Measurements from ENCODE around the gene RILPL1. TPM values are rescaled to one million over a fixed set of nuclear protein-coding genes. Genes with fewer than 3 reads are reported as not detected.
"Not testable (repeated sequence)": the region's sequence is repeated elsewhere in the genome, so short reads cannot be mapped to it uniquely, and the experiment has no call there.

The RILPL1 gene
- total RNA-seq, 1 donor from 2014 or later: 6.2 TPM

DNA sequence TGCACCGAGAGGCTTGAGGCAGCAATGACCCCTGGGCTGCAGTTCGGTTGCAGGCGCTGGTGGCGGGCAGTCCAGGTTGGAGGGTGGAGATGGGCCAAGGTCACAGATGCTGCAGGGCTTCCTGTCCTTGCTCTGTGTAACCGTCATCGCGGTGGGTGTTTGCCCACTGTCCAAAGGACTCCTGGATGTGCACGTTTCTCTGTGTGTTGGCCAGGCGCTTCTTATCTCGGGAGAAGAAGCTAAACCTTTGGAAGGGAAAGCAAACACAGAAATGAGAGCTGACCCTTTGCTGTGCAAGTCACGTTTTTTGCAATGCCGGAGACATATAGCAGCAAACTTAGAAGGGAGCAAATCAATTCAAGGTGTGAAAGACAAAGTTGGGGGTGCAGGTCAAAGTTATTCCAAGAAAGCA, 61.1 kb downstream of the RILPL1 start:
- DNase-seq: no peak
- Mint-ChIP-seq H3K27me3 (ENCODE audit: unreplicated experiment) (no peaks in the 10 kb centered on the region), H3K9me3 (ENCODE audit: unreplicated experiment) (no peaks in the 10 kb centered on the region), H3K36me3 (ENCODE audit: unreplicated experiment) (no peaks in the 10 kb centered on the region), H3K27ac (ENCODE audit: unreplicated experiment) (no peak overlapping the region), H3K4me1 (ENCODE audit: low read depth, unreplicated experiment) (no peaks in the 10 kb centered on the region), H3K4me3 (ENCODE audit: unreplicated experiment) (no peak overlapping the region)
- TF ChIP-seq, protein P1, sequence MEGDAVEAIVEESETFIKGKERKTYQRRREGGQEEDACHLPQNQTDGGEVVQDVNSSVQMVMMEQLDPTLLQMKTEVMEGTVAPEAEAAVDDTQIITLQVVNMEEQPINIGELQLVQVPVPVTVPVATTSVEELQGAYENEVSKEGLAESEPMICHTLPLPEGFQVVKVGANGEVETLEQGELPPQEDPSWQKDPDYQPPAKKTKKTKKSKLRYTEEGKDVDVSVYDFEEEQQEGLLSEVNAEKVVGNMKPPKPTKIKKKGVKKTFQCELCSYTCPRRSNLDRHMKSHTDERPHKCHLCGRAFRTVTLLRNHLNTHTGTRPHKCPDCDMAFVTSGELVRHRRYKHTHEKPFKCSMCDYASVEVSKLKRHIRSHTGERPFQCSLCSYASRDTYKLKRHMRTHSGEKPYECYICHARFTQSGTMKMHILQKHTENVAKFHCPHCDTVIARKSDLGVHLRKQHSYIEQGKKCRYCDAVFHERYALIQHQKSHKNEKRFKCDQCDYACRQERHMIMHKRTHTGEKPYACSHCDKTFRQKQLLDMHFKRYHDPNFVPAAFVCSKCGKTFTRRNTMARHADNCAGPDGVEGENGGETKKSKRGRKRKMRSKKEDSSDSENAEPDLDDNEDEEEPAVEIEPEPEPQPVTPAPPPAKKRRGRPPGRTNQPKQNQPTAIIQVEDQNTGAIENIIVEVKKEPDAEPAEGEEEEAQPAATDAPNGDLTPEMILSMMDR (IDR thresholded peaks at IDR 0.05; ENCODE audit: partially characterized antibody, unreplicated experiment): no peak

DNA sequence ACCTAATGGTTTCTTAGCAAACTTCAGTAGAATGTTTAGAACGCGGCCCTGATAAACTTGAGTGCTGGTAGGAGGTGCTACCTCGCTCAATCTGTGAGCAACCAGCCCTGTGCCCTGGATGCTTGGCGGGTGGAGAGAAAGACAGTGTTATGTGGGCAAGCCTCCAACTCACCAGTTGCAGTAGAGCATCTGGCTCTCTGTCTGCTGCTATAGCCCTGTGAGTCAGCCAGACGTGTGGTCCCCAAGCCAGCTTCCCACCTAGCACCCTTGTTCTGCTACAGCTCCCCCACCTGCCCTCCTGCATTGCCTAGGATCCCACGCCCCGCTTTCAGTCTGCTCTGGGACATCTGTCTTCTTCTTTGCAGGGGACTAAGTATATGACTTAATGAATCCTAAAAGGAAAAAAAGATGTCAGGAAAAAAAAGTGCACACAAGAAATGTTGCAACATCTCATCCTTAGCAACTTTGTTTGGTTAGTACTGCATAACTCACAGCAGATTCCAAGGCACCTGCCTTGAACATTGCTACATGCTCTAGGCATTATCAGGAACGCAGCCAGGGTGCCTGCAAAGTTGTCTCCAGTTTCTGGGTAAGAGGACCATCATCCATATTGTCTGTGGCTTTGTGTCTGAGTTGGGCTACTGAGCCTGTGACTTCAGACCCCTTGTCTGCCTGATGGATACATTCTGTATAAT, 62.0 kb downstream of the RILPL1 start:
- Mint-ChIP-seq H3K36me3 (ENCODE audit: unreplicated experiment) (no peaks in the 10 kb centered on the region), H3K9me3 (ENCODE audit: unreplicated experiment) (no peaks in the 10 kb centered on the region), H3K4me1 (ENCODE audit: low read depth, unreplicated experiment) (no peaks in the 10 kb centered on the region), H3K4me3 (ENCODE audit: unreplicated experiment) (no peak overlapping the region), H3K27ac (ENCODE audit: unreplicated experiment) (no peak overlapping the region), H3K27me3 (ENCODE audit: unreplicated experiment) (no peaks in the 10 kb centered on the region)
- DNase-seq: no peak
- TF ChIP-seq, protein P1 (IDR thresholded peaks at IDR 0.05; ENCODE audit: partially characterized antibody, unreplicated experiment): no peak

DNA sequence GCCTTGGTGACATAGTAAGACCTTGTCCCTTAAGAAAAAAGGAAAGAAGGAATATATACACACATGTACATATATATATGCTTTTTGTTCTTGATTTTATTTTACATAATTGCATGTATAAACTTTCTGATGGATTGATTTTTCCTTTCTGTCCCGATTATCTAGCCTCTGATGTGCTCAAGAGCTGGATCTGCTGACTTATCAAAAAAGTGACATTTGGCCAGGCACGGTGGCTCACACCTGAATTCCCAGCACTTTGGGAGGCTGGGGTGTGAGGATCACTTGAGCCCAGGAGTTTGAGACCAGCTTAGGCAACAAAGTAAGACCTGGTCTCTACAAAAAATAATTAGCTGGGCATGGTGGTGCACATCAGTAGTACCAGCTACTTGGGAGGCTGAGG, 63.5 kb downstream of the RILPL1 start:
- Mint-ChIP-seq H3K4me1 (ENCODE audit: low read depth, unreplicated experiment) (peaks cover 1% of the 10 kb centered on the region), H3K27ac (ENCODE audit: unreplicated experiment) (no peak overlapping the region), H3K4me3 (ENCODE audit: unreplicated experiment) (no peak overlapping the region)

DNA sequence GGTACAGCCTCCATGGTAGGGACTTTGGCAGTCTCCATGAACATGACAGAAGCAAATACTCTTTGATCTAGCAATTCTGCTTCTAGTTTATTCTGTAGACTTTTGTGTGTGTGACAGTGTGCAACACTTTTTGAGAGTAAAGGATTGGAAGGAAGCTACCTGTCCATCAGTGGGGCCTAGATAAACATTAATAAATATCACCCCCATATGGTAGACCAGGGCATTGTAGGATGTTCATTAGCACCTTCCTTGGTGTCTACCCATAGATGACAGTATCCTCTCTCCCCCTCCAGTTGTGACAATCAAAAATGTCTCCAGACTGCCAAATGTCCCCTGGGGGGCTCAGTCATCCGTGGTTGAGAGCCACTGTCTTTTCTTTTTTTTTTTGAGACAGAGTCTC, 64.7 kb downstream of the RILPL1 start:
- Mint-ChIP-seq H3K9me3 (ENCODE audit: unreplicated experiment) (peaks cover 2% of the 10 kb centered on the region), H3K27me3 (ENCODE audit: unreplicated experiment) (peaks cover 3% of the 10 kb centered on the region), H3K27ac (ENCODE audit: unreplicated experiment) (no peak overlapping the region), H3K36me3 (ENCODE audit: unreplicated experiment) (peaks cover 17% of the 10 kb centered on the region), H3K4me3 (ENCODE audit: unreplicated experiment) (no peak overlapping the region), H3K4me1 (ENCODE audit: low read depth, unreplicated experiment) (peaks cover 4% of the 10 kb centered on the region)
- no peak for DNase-seq
- TF ChIP-seq, protein P1 (IDR thresholded peaks at IDR 0.05; ENCODE audit: partially characterized antibody, unreplicated experiment): no peak

More for the DNA sequence above, 63.5 kb downstream of the RILPL1 start:
- no peak for DNase-seq
- peaks cover 2% of the 10 kb centered on the region for H3K9me3 Mint-ChIP-seq (ENCODE audit: unreplicated experiment)
- peaks cover 3% of the 10 kb centered on the region for H3K27me3 Mint-ChIP-seq (ENCODE audit: unreplicated experiment)
- TF ChIP-seq, protein P1 (IDR thresholded peaks at IDR 0.05; ENCODE audit: partially characterized antibody, unreplicated experiment): no peak
- H3K36me3 Mint-ChIP-seq (ENCODE audit: unreplicated experiment): peaks cover 13% of the 10 kb centered on the region

DNA sequence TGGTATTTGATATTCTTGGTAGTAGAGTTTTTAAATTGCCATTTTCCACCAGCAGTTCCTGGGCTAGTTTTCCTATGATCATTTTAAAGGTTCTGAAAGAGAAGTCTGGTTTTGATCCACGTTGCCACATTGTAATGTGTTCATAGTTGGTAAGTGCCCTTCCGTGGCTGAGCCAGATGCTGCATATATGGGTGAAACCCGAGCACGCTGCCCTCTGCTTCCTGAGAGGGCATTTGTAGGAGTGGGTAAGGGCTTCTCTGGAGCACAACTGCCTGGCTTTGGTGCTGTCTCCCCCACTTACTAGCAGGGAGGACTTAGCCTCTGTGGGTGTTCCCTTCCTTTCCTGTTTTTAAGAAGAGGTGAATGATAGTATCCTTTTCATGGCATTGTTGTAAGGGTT, 68.4 kb downstream of the RILPL1 start:
- Mint-ChIP-seq H3K4me1 (ENCODE audit: low read depth, unreplicated experiment) (peaks cover 7% of the 10 kb centered on the region), H3K36me3 (ENCODE audit: unreplicated experiment) (peaks cover 17% of the 10 kb centered on the region), H3K9me3 (ENCODE audit: unreplicated experiment) (peaks cover 5% of the 10 kb centered on the region), H3K4me3 (ENCODE audit: unreplicated experiment) (no peak overlapping the region), H3K27me3 (ENCODE audit: unreplicated experiment) (peaks cover 6% of the 10 kb centered on the region), H3K27ac (ENCODE audit: unreplicated experiment) (no peak overlapping the region)
- TF ChIP-seq, protein P1 (IDR thresholded peaks at IDR 0.05; ENCODE audit: partially characterized antibody, unreplicated experiment): no peak
- DNase-seq: no peak

DNA sequence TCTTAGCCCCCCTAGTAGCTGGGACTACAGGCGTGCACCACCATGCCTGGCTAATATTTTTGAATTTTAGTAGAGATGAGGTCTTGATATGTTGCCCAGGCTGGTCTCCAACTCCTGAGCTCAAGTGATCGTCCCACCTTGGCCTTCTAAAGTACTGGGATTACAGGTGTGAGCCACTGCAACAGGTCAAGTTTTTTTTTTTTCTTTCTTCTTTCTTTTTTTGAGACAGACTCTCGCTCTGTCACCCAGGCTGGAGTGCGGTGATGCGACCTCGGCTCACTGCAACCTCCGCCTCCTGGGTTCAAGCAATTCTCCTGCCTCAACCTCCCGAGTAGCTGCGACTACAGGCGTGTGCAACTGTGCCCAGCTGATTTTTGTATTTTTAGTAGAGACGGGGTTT, 70.3 kb downstream of the RILPL1 start:
- Mint-ChIP-seq H3K4me1 (ENCODE audit: low read depth, unreplicated experiment) (peaks cover 15% of the 10 kb centered on the region), H3K36me3 (ENCODE audit: unreplicated experiment) (peaks cover 17% of the 10 kb centered on the region)
- not testable (repeated sequence) for H3K9me3 Mint-ChIP-seq (ENCODE audit: unreplicated experiment); H3K27ac Mint-ChIP-seq (ENCODE audit: unreplicated experiment); H3K4me3 Mint-ChIP-seq (ENCODE audit: unreplicated experiment); DNase-seq; H3K27me3 Mint-ChIP-seq (ENCODE audit: unreplicated experiment)
